KOPT-K1 (cell line): ENCODE data around the gene RPL29.
"Not testable (repeated sequence)": the region's sequence is repeated elsewhere in the genome, so short reads cannot be mapped to it uniquely, and the experiment has no call there.

Experiments used
- H3K27ac ChIP-seq: fragments of 200-600 bp; sonication (generic); 2 replicates; pipeline ENCODE4 v1.5.1; 2016; ENCODE audit warnings: antibody characterized with exemption, mild to moderate bottlenecking, low read depth, low read length; ENCODE audit not compliant: poor library complexity, severe bottlenecking
- H3K36me3 ChIP-seq: fragments of 200-600 bp; sonication (generic); 2 replicates; pipeline ENCODE4 v1.5.1; 2017; ENCODE audit warnings: antibody characterized with exemption, mild to moderate bottlenecking, low read length, moderate library complexity; ENCODE audit not compliant: insufficient read depth
- H3K9me3 ChIP-seq: fragments of 200-600 bp; sonication (generic); 2 replicates; pipeline ENCODE4 v1.5.1; 2017; ENCODE audit warnings: antibody characterized with exemption, low read length, mild to moderate bottlenecking; ENCODE audit not compliant: insufficient read depth, poor library complexity, severe bottlenecking

The RPL29 gene

GRCh38 chr3:51995346-51996163, at the start of gene RPL29:
RPL29 (minus strand) TSS chr3:51995895; CDS start chr3:51995461, 434 bp downstream.
- peak within 1 kb of the TSS; percentile 88 for H3K27ac ChIP-seq
- no peaks in the 10 kb centered on the region for H3K9me3 ChIP-seq
- peaks cover 45% of the 10 kb centered on the region for H3K36me3 ChIP-seq

GRCh38 chr3:52044869-52045619, 49.3 kb upstream of the RPL29 start:
- no peak overlapping the region for H3K27ac ChIP-seq
- no peaks in the 10 kb centered on the region for H3K9me3 ChIP-seq
- peaks cover 23% of the 10 kb centered on the region for H3K36me3 ChIP-seq

- H3K9me3 ChIP-seq = no peaks in the 10 kb centered on the region
- H3K27ac ChIP-seq = no peak overlapping the region
Observed at GRCh38 chr3:52043750-52044149, 48.1 kb upstream of the RPL29 start.

DNA sequence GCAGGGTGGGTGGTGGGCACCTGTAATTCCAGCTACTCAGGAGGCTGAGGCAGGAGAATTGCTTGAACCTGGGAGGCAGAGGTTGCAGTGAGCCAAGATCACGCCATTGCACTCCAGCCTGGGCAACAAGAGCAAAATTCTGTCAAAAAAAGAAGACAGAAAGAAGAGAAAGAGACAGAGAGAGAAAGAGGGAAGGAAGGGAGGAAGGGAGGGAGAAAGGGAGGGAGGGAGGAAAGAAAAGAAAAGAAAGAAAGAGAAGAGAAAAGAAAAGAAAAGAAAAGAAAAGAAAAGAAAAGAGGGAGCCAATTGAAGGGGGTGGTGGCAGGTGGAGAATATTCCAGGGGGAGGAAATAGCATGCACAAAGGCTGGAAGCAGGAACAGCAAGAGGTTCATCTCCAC, 47.3 kb upstream of the RPL29 start:
- H3K9me3 ChIP-seq, H3K27ac ChIP-seq: not testable (repeated sequence)

More at GRCh38 chr3:52043750-52044149, 48.1 kb upstream of the RPL29 start:
- H3K36me3 ChIP-seq = peaks cover 10% of the 10 kb centered on the region

DNA sequence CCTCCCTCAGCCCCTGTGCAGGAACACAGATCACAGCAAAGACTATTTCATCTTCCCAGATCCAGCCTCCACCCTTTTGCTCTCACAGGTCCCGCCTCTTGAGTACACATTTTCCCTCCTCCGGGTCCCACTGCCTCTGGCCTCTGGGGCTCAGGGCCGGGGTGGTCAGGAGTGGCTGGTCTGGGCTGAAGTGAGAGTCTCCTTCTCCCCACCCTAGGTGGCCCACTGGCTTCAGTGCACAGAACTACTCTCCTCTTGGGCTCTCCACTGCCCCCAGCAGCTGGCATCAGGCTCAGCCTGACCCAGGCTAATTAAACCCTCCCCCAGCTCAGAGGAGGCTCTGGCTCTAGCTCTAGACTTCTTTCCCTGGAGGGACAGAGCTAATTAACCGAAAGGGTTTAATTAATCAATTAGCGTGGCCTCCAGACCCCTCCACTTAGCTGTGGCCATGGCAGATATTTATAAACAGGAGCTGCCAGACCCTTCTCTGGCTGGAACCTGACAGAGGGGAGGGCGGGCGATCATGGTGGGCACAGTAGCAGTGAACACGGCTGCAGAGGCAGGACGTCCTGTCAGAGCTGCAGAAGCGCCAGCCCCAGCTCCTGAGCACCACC, 45.5 kb upstream of the RPL29 start:
- no peak overlapping the region for H3K27ac ChIP-seq
- H3K9me3 ChIP-seq = no peaks in the 10 kb centered on the region
- no peaks in the 10 kb centered on the region for H3K36me3 ChIP-seq

More for the DNA sequence above, 47.3 kb upstream of the RPL29 start:
- not testable (repeated sequence) for H3K36me3 ChIP-seq

GRCh38 chr3:52040600-52040999, 44.9 kb upstream of the RPL29 start:
- Histone ChIP-seq H3K36me3 (no peaks in the 10 kb centered on the region), H3K9me3 (no peaks in the 10 kb centered on the region), H3K27ac (no peak overlapping the region)

GRCh38 chr3:52039846-52040245, 44.2 kb upstream of the RPL29 start:
- H3K9me3 ChIP-seq = no peaks in the 10 kb centered on the region
- no peaks in the 10 kb centered on the region for H3K36me3 ChIP-seq
- no peak overlapping the region for H3K27ac ChIP-seq

DNA sequence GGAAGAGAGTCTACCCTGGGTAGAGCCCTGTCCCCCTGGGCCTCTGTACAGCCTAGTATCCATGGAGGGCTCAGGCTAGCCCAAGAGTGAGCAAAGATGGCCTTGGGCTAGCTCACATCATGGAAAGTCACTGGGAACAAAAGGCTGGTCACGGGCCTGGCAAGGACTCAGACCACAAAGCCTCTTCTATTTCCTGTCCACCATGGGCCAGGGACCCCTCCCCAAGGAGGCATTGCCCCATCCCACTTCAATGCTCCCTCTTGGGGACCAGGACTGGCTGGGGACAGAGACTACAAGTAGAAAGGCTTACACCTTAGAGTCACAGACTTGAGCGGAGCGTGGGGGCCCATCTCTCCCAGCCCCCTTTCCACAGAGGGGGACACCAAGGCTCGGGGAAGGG, 43.7 kb upstream of the RPL29 start:
- no peaks in the 10 kb centered on the region for H3K9me3 ChIP-seq
- no peak overlapping the region for H3K27ac ChIP-seq
- H3K36me3 ChIP-seq = no peaks in the 10 kb centered on the region

- no peaks in the 10 kb centered on the region for H3K36me3 ChIP-seq
- no peaks in the 10 kb centered on the region for H3K9me3 ChIP-seq
- H3K27ac ChIP-seq = no peak overlapping the region
Observed at GRCh38 chr3:52038227-52038626, 42.5 kb upstream of the RPL29 start.

DNA sequence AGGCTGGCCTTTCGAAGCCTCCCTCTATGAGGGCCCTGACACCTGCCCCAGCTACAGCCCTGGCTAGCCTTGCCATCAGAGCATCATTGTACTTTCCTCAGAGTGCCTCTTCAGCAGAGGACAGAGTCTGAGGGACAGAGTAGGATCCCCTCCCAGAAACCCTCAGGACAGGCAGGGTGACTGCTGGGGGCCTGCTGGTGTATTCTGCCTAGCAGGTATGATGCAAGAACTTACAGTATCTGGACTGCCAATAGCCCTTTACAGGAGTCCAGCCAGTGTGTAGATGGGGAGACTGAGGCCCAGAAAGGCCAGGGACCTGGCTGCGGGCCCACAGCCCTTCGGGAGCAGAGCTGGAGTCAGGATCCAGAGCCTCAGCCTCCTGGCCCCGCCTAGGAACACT, 41.6 kb upstream of the RPL29 start:
- H3K27ac ChIP-seq = no peak overlapping the region
- no peaks in the 10 kb centered on the region for H3K36me3 ChIP-seq
- H3K9me3 ChIP-seq = no peaks in the 10 kb centered on the region

DNA sequence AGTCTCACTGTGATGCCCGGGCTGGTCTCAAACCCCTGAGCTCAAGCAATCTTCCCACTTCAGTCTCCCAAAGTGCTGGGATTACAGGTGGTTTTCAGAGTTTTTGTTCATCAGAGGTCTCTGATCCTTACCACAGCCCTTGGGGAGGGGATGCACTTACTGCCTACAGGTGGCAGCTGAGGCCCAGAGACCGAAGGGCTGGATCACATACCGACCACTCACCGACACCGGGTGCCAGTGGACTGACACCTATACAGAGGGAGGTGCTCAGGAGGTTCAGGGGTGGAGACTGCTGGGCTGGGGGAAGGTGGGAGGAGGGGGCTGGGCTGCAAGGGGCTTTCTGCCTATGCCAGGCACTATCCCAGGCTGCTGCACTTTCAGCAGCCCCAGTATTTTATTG, 41.1 kb upstream of the RPL29 start:
- H3K36me3 ChIP-seq = no peaks in the 10 kb centered on the region
- H3K9me3 ChIP-seq = no peaks in the 10 kb centered on the region
- H3K27ac ChIP-seq = no peak overlapping the region

- Histone ChIP-seq H3K9me3 (no peaks in the 10 kb centered on the region), H3K36me3 (no peaks in the 10 kb centered on the region), H3K27ac (no peak overlapping the region)
Observed at GRCh38 chr3:52036222-52036694, 40.6 kb upstream of the RPL29 start.

DNA sequence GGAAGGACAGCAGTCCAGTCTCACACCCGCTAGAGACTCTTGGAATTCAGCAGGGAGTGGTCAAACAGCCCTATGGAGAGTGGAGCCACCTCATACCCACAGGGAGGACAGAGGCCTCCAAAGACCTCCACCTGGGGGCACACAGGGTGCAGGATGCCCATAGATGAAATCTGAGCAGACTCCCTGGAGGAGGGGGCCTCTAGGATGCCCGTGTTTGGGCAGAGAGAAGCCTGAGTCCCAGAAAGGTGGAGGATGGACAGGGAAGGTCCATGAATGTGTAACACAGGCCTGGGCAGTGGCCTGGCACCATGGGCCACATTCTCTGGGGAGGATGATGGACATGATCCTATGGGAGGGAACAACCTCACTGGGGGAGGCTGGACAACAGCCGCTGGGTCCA, 39.0 kb upstream of the RPL29 start:
- Histone ChIP-seq H3K36me3 (no peaks in the 10 kb centered on the region), H3K27ac (no peak overlapping the region), H3K9me3 (no peaks in the 10 kb centered on the region)

- Histone ChIP-seq H3K27ac (no peak overlapping the region), H3K36me3 (no peaks in the 10 kb centered on the region), H3K9me3 (no peaks in the 10 kb centered on the region)
Observed at GRCh38 chr3:52034212-52034611, 38.5 kb upstream of the RPL29 start.

- H3K36me3 ChIP-seq, H3K9me3 ChIP-seq, H3K27ac ChIP-seq: not testable (repeated sequence)
Observed at GRCh38 chr3:52033748-52034147, 38.1 kb upstream of the RPL29 start.
